Loucy (cell line): ENCODE measurements around the gene HS3ST3A1.

Experiments used
- H2AFZ ChIP-seq: fragments of 200-600 bp; sonication (generic); 2 replicates; pipeline ENCODE4 v1.6.0; 2016; ENCODE audit warnings: antibody characterized with exemption, mild to moderate bottlenecking, low read length, moderate library complexity
- H3F3A ChIP-seq: fragments of 200-600 bp; 2 replicates; pipeline ENCODE4 v1.6.0; 2016; ENCODE audit warnings: antibody characterized with exemption, low read depth, mild to moderate bottlenecking
- H3K27me3 ChIP-seq: fragments of 200-600 bp; sonication (generic); 2 replicates; pipeline ENCODE4 v1.6.1; 2014; ENCODE audit warnings: low read length, mild to moderate bottlenecking; ENCODE audit not compliant: insufficient read depth, poor library complexity, severe bottlenecking
- H3K36me3 ChIP-seq: fragments of 200-600 bp; sonication (generic); 2 replicates; pipeline ENCODE4 v1.6.1; 2016; ENCODE audit warnings: low read length; ENCODE audit not compliant: insufficient read depth
- H3K4me1 ChIP-seq: fragments of 200-600 bp; sonication (generic); 2 replicates; pipeline ENCODE4 v1.5.1; 2014; ENCODE audit warnings: low read length, mild to moderate bottlenecking; ENCODE audit not compliant: insufficient read depth, poor library complexity, severe bottlenecking
- H3K4me2 ChIP-seq: fragments of 200-600 bp; sonication (generic); 2 replicates; pipeline ENCODE4 v1.6.0; 2014; ENCODE audit warnings: antibody characterized with exemption, low read length, low read depth, mild to moderate bottlenecking; ENCODE audit not compliant: poor library complexity, severe bottlenecking
- H3K4me3 ChIP-seq: fragments of 200-600 bp; sonication (generic); 2 replicates; pipeline ENCODE4 v1.5.1; 2014; ENCODE audit warnings: low read length, mild to moderate bottlenecking, mixed read lengths; ENCODE audit not compliant: poor library complexity, severe bottlenecking
- H3K79me2 ChIP-seq: fragments of 200-600 bp; sonication (generic); 2 replicates; pipeline ENCODE4 v1.6.1; 2014; ENCODE audit warnings: low read length; ENCODE audit not compliant: insufficient read depth
- H3K9ac ChIP-seq: fragments of 200-600 bp; sonication (generic); 2 replicates; pipeline ENCODE4 v1.6.0; 2014; ENCODE audit warnings: mild to moderate bottlenecking, low read depth, low read length, moderate library complexity; ENCODE audit not compliant: poor library complexity, severe bottlenecking
- H3K9me2 ChIP-seq: fragments of 200-600 bp; sonication (generic); replicated peaks from 2 replicates; pipeline ENCODE4 v1.6.1; 2016; ENCODE audit warnings: low read depth, low read length, mixed read lengths
- H3K9me3 ChIP-seq: fragments of 200-600 bp; sonication (generic); 2 replicates; pipeline ENCODE4 v1.6.1; 2014; ENCODE audit warnings: mild to moderate bottlenecking, antibody characterized with exemption, low read length, low read depth; ENCODE audit not compliant: insufficient read depth
- H4K20me1 ChIP-seq: fragments of 200-600 bp; sonication (generic); 2 replicates; pipeline ENCODE4 v1.6.0; 2014; ENCODE audit warnings: antibody characterized with exemption, low read length, mild to moderate bottlenecking; ENCODE audit not compliant: insufficient read depth, poor library complexity, severe bottlenecking
- CTCF ChIP-seq: fragments of 200-600 bp; sonication (generic); conservative IDR thresholded peaks from 2 replicates; pipeline ENCODE4 v1.5.1; 2014; ENCODE audit warnings: mild to moderate bottlenecking, antibody characterized with exemption, low read length
- EZH2phosphoT487 ChIP-seq: fragments of 200-600 bp; IDR thresholded peaks from 2 replicates; pipeline ENCODE4 v1.6.1; 2018; ENCODE audit warnings: antibody characterized with exemption, mild to moderate bottlenecking, moderate library complexity, borderline replicate concordance

Gene HS3ST3A1

GRCh38 chr17:13616031-13616430 lies 14.3 kb upstream of the HS3ST3A1 start:
- TF ChIP-seq EZH2phosphoT487, result no peak
- no peak for TF ChIP-seq CTCF
- no peaks in the 10 kb centered on the region for H3K36me3 ChIP-seq
- no peaks in the 10 kb centered on the region for H3F3A ChIP-seq

GRCh38 chr17:13609941-13610340 lies 8.2 kb upstream of the HS3ST3A1 start:
- TF ChIP-seq EZH2phosphoT487 (no peak), CTCF (no peak)
- Histone ChIP-seq H3K27me3 (no peaks in the 10 kb centered on the region), H3K9me3 (no peaks in the 10 kb centered on the region; the same call in 1 of the 2 replicates), H3K4me2 (no peak overlapping the region), H3K9me2 (no peaks in the 10 kb centered on the region), H3K4me1 (no peaks in the 10 kb centered on the region), H2AFZ (no peak overlapping the region), H4K20me1 (no peaks in the 10 kb centered on the region), H3K9ac (no peak overlapping the region), H3K36me3 (no peaks in the 10 kb centered on the region), H3K4me3 (no peak overlapping the region), H3K79me2 (no peaks in the 10 kb centered on the region), H3F3A (no peaks in the 10 kb centered on the region)

More at GRCh38 chr17:13616031-13616430, 14.3 kb upstream of the HS3ST3A1 start:
- Histone ChIP-seq H3K79me2 (no peaks in the 10 kb centered on the region), H3K9ac (no peak overlapping the region), H3K4me1 (no peaks in the 10 kb centered on the region), H3K4me3 (no peak overlapping the region), H3K4me2 (no peak overlapping the region), H2AFZ (no peak overlapping the region), H3K27me3 (no peaks in the 10 kb centered on the region), H3K9me3 (no peaks in the 10 kb centered on the region), H4K20me1 (no peaks in the 10 kb centered on the region), H3K9me2 (no peaks in the 10 kb centered on the region)

GRCh38 chr17:13601322-13601775 lies 380 bp downstream of the HS3ST3A1 start:
- Histone ChIP-seq H4K20me1 (no peaks in the 10 kb centered on the region), H3K9me3 (no peaks in the 10 kb centered on the region), H3K4me1 (no peaks in the 10 kb centered on the region), H3K36me3 (no peaks in the 10 kb centered on the region), H3K79me2 (no peaks in the 10 kb centered on the region), H3K4me3 (no peak overlapping the region), H3K9ac (no peak overlapping the region), H3K9me2 (no peaks in the 10 kb centered on the region), H3F3A (no peaks in the 10 kb centered on the region), H2AFZ (no peak overlapping the region), H3K27me3 (no peaks in the 10 kb centered on the region), H3K4me2 (no peak overlapping the region)
- TF ChIP-seq CTCF (no peak), EZH2phosphoT487 (no peak)
